Measurements from ENCODE around the gene PPIP5K1.

- TF ChIP-seq GATA3 (IDR thresholded peaks at IDR 0.05; ENCODE audit: low read depth, low read length): no peak
- TF ChIP-seq GATA2 (IDR thresholded peaks at IDR 0.05; ENCODE audit: low read depth, low read length): no peak
Measured at GRCh38 chr15:43493703-43494472, 96.1 kb downstream of the PPIP5K1 start.

All from SH-SY5Y (cell line).